GM19468 (cell line): ENCODE results near the gene S1PR4.
"Not testable (repeated sequence)": the region's sequence is repeated elsewhere in the genome, so short reads cannot be mapped to it uniquely, and the experiment has no call there.

Source experiments
- ATAC-seq: cut with Tn5 transposase; IDR thresholded peaks from one replicate; pipeline ENCODE4 v1.9.1; 2021; ENCODE audit warnings: mild to moderate bottlenecking, moderate library complexity, moderate number of reproducible peaks; ENCODE audit not compliant: unreplicated experiment; ENCODE audit errors: extremely low read depth

Gene S1PR4

DNA sequence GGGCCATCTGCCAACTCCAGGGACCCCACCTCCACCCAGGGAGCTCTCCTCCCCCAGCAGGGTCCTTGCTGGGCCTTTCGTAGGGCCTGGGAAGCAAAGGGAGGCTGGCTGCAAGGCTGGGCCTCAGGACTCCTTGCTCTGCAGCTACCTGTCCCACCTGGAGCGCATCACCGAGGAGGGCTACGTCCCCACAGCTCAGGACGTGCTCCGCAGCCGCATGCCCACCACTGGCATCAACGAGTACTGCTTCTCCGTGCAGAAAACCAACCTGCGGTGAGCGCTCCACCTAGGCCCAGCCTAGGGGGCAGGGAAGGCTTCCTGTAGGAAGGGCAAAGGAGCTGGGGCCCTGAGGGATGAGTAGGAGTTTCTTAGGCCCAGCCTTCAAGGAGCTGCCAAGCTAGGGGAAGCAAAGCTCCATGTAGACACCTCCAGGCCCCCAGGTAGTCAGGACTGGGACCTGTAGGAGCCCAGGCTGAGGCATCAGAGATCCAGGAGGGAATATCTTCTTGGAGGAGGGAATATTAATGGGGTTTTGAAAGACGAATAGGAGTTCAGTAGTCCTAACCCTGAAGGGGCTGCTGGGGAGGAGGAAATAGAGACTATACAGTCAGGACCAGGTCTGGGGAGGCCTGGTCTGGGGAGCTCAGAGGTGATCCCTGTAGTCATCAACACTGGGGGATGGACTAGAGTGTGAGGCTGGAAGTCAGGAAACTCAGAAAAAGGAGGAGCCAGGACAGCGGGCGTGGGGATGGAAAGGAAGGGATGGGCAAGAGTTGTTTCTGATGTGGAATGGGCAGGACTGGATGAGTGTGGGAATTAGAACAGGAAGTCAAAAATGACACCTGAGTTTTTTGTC lies 26.8 kb upstream of the S1PR4 start:
- no peak for ATAC-seq

DNA sequence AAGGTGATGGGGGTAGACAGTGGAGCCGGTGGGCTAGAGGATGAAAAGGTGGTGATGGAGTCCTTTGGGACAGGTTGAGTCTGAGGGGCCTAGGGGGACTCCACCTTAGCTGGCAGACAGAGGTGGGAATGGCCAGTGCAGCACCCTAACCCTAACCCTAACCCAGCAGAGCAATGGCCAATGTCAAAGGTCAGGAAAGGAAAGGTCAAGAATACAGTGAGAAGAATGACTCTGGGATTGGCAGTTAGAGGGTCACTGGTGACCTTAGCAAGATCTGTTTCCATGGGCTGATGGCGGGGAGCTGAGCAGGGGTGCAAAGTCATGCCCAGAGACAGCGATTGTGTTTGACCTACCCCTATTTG lies 26.2 kb upstream of the S1PR4 start:
- ATAC-seq = no peak

GRCh38 chr19:3153286-3154230 lies 25.0 kb upstream of the S1PR4 start:
- ATAC-seq = no peak

GRCh38 chr19:3154447-3154846 lies 24.1 kb upstream of the S1PR4 start:
- ATAC-seq = not testable (repeated sequence)

DNA sequence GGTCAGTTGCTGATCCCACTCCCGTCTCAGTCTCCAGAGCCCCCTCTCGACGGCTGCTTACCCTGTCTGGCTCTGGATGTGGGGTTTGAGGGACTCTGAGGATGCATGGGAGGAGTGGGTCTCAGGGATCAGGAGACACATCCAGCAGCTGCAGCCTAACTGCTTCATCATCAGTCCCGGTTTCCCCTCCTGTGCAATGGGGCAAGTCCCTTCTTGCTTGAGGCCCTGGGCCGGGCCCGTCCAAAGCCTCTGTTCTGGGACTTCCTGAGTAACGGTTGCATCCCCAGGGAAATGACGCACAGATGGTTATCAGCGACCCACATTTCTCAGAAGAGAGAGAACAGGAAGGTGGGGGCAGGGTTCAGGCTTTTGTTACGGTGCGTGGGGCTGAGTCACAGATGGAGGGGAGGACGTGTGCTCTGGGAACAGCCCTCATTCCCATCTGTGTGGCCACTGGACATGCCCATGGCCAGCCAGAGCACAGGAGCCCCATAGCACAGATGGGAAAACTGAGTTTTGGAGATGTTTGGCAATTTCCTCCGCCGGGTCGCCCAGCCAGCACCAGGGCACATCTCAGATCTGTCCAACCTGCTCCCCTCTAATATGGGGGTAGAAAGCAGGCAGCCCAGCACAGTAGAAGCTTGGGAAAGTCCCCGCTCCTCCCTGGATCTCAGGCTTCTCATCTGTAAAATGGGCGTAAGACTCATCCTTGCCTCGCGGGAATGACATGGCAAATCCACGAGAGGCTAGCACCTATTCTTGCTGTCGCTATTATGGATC lies 23.4 kb upstream of the S1PR4 start:
- ATAC-seq = no peak

- no peak for ATAC-seq
Measured at GRCh38 chr19:3157096-3157845, 21.3 kb upstream of the S1PR4 start.

DNA sequence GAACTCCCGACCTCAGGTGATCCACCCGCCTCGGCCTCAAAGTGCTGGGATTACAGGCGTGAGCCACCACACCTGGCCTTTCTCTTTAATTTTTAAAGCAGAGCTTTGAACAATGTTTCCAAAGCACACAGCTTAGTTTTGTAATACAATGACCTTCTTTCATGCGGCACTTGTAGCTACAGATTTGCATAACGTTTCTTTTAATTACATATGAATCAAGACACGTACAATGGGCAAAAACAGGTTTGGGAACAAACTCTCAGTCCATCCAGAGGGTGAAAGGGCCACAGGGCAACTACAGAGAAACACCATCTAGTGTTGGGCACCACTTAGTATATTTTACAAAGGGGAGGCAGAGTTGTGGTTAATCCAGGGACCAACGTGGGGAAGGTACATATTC lies 19.0 kb upstream of the S1PR4 start:
- no peak for ATAC-seq

DNA sequence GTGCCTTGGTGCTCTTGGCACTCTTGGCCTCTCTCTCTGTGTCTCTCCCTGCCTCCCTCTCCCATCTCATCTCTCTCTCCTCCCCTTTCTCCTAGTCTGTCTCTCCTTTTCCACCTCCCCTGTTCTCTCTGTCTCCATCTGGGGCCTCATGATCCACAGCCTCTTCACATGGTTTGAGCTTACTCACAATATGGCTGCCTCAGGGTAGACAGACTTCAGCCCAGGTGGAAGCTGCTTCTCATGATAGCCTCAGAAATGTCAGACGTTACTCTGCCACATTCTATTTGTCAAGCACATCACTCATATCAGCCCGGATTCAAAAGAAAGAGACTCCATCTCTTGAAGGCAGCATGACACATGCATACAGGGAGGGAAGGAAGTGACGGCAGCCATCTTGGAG lies 18.4 kb upstream of the S1PR4 start:
- ATAC-seq = no peak

DNA sequence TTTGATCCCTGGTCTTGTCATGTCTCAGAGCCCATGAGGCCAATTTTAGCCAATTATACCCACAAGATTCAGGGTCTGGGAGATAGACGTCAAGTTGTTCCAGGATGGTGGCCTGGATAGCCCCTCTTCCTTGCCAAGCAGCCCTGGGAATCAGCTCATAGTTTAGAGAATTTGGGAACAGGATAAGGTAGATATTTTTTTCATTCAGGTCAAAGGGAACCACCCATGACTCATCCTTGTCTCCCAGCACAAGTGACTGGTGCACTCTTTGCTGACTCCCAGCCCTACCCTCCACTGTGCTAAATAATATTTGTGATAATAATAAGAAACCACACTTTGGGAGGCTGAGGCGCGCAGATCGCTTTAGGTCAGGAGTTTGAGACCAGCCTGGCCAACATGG lies 17.1 kb upstream of the S1PR4 start:
- ATAC-seq = no peak

- ATAC-seq = no peak
Measured at GRCh38 chr19:3162418-3163229, 15.9 kb upstream of the S1PR4 start.

- ATAC-seq = no peak
Measured at GRCh38 chr19:3163230-3163886, 15.2 kb upstream of the S1PR4 start.

GRCh38 chr19:3163943-3164342 lies 14.6 kb upstream of the S1PR4 start:
- no peak for ATAC-seq

GRCh38 chr19:3167533-3168272 lies 10.9 kb upstream of the S1PR4 start:
- ATAC-seq = no peak

DNA sequence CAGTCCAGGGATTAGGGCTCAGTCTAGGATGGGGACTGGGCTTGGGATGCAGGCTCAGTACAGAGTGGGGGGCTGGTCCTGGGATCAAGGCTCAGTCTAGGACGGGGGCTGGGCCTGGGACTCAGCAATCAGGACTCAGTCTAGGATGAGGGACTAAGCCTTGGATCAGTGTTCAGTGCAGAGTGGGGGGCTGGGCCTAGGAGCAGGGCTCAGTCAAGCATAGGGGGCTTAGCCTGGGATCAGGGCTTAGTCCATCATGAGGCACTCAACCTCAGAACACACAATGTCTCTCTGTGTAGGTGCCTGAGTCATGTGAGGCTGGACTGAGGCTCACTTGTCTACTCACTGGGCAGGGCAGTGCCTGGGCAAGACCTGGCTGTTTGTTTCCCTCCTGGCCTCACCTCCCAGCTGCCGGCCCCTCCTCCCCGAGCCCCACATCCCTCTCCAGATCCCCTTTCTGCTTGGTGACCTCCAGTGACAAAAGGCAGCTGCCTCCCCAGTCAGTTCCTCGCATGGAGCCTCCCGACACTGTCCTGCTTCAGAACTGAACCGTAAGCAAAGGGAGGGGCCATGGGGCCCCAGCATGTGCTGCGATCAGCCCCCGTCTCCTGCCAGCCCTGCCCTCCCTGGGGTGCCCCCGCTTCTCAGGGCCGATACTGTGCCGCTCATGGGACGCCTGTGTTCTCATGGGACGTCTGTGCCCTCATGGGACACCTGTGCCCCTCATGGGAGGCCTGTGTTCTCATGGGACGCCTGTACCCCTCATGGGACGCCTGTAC lies 6.5 kb upstream of the S1PR4 start:
- no peak for ATAC-seq

- ATAC-seq = not testable (repeated sequence)
Measured at GRCh38 chr19:3172673-3173000, 5.9 kb upstream of the S1PR4 start.

DNA sequence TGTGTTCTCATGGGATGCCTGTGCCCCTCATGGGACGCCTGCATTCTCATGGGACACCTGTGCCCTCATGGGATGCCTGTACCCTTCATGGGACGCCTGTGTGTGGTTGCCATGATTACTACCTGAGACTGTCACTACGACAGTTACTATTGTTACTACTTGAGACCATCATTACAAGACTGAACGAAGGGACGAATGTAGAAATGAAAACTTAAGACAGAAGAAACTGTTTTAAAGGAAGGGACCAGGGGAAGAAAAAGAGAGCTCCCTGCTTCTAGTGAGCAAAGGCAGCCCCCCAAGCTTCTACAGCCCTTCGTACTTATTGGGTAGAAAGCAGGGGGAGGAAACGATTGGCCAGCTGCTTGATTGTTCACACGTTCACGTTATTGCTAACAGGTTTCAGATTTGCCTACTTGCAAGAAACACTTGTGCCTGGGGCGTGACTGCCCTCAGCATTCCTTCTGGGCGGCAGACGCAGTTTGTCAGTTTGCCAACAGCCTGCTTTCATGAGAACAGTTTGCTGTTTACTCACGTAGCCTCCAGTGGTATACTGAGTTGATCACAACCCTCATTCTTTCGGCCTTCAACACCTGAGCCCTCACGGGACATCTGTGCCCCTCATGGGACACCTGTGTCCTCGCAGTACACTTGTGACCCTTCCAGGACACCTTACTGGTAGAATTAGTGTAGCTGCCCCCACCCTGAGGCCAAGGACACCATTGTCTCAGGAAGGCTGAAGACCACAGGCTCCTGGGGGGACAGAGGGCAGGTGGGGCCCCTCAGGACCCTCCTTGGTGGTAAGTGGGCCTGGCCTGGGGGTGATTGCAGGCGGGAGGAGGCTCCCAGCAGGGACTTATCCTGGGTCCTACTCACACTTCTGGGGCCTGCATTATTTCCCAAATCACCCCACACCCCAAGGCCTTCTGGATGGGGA lies 2.5 kb upstream of the S1PR4 start:
- no peak for ATAC-seq
